H1 (cell line): ENCODE results near the gene BCKDHB. TPM values are rescaled to one million over a fixed set of nuclear protein-coding genes. Genes with fewer than 3 reads are reported as not detected.
A peak's percentile ranks its signal among the peaks of the same experiment; 100 is the strongest.

Experiments
- CTCF ChIA-PET: fragments of 300-600 bp; sonication (Branson Sonifier 250); formaldehyde crosslinking; loops from one replicate; lab custom pipeline; 2021; ENCODE audit not compliant: partially characterized antibody; lab: Charles Lee
- POLR2A ChIA-PET: fragments of 300-600 bp; sonication (Branson Sonifier 250); formaldehyde crosslinking; loops from one replicate; lab custom pipeline; 2021; ENCODE audit warnings: inconsistent platforms; ENCODE audit not compliant: partially characterized antibody; lab: Charles Lee
- DNase-seq, 2 experiments: peaks; one replicate each; pipeline versions ENCODE4 v3.0.0 to v3.0.0-alpha.2; 2010 to 2022; ENCODE audit warnings: low spot score in 2 of 2, low read depth in 1 of 2, mixed read lengths in 1 of 2
- FAIRE-seq: peaks from 2 replicates; lab custom pipeline; 2011; peaks lifted over from hg19 to GRCh38; lab: Jason Lieb, UNC
- H2AFZ ChIP-seq: 2 replicates; pipeline ENCODE4 v1.8.1; 2012; ENCODE audit warnings: low read length, inconsistent platforms
- H2AK5ac ChIP-seq: 2 replicates; pipeline ENCODE4 v1.6.1; 2013; ENCODE audit warnings: low read depth, low read length
- H2BK120ac ChIP-seq: replicated peaks from 2 replicates; pipeline ENCODE3; 2013; ENCODE audit warnings: low read depth, low read length, inconsistent platforms
- H2BK12ac ChIP-seq: 2 replicates; pipeline ENCODE4 v1.6.1; 2013; ENCODE audit warnings: low read depth, low read length
- H2BK15ac ChIP-seq: 2 replicates; pipeline ENCODE4 v1.6.1; 2013; ENCODE audit warnings: low read length
- H2BK20ac ChIP-seq: 2 replicates; pipeline ENCODE4 v1.6.1; 2013; ENCODE audit warnings: low read length
- H2BK5ac ChIP-seq: 2 replicates; pipeline ENCODE4 v1.6.1; 2013; ENCODE audit warnings: low read depth, low read length
- H3K14ac ChIP-seq: 2 replicates; pipeline ENCODE4 v1.6.1; 2013; ENCODE audit warnings: inconsistent platforms; ENCODE audit not compliant: insufficient read length
- H3K18ac ChIP-seq: 2 replicates; pipeline ENCODE4 v1.6.1; 2013; ENCODE audit warnings: low read length; ENCODE audit errors: extremely low read depth
- H3K23ac ChIP-seq: 2 replicates; pipeline ENCODE4 v1.6.1; 2013; ENCODE audit warnings: inconsistent platforms; ENCODE audit not compliant: insufficient read length
- H3K23me2 ChIP-seq: 2 replicates; pipeline ENCODE4 v1.6.1; 2013; ENCODE audit warnings: low read depth, low read length
- H3K27ac ChIP-seq: 2 replicates; pipeline ENCODE4 v1.6.1; 2011; ENCODE audit warnings: low read depth, low read length, inconsistent platforms
- H3K27me3 ChIP-seq, 4 experiments: replicated peaks in 1 of 4; 1 replicate in 1 of 4; 2 replicates in 3 of 4; pipeline versions ENCODE4 v1.6.1 to v1.8.1; 2011 to 2013; ENCODE audit warnings: low read length in 3 of 4, mild to moderate bottlenecking in 3 of 4, inconsistent platforms in 2 of 4, mixed read lengths in 2 of 4, moderate library complexity in 1 of 4; ENCODE audit not compliant: control insufficient read depth in 3 of 4, insufficient read depth in 3 of 4; ENCODE audit errors: extremely low read depth in 1 of 4
- H3K36me3 ChIP-seq, 4 experiments: 2 replicates each; pipeline versions ENCODE4 v1.6.1 to v1.8.1; 2011 to 2013; ENCODE audit warnings: mild to moderate bottlenecking in 4 of 4, low read length in 3 of 4, moderate library complexity in 2 of 4, control low read depth in 1 of 4, inconsistent platforms in 1 of 4; ENCODE audit not compliant: insufficient read depth in 4 of 4, control insufficient read depth in 2 of 4
- H3K4ac ChIP-seq: replicated peaks from 2 replicates; pipeline ENCODE3; 2013; ENCODE audit warnings: low read length, low read depth, mixed read lengths, inconsistent platforms; ENCODE audit not compliant: insufficient read length
- H3K4me1 ChIP-seq, 4 experiments: replicated peaks in 1 of 4; 1 replicate in 1 of 4; 2 replicates in 3 of 4; pipeline versions ENCODE4 v1.6.1 to v1.8.1; 2011 to 2013; ENCODE audit warnings: low read length in 3 of 4, inconsistent platforms in 2 of 4, mixed read lengths in 1 of 4; ENCODE audit not compliant: insufficient read depth in 4 of 4, control insufficient read depth in 3 of 4
- H3K4me2 ChIP-seq, 2 experiments: 2 replicates each; pipeline versions ENCODE4 v1.6.1 to v1.8.1; 2011 to 2013; ENCODE audit warnings: low read depth in 2 of 2, low read length in 2 of 2, control low read depth in 1 of 2, inconsistent platforms in 1 of 2, mild to moderate bottlenecking in 1 of 2; ENCODE audit not compliant: insufficient read depth in 1 of 2
- H3K4me3 ChIP-seq, 4 experiments: fragments of 200-600, 300-600 bp in 1 of 4; sonication (generic), shearing (Covaris generic), sonication (Bioruptor Twin) in 1 of 4; 2 replicates each; pipeline versions ENCODE4 v1.5.1 to v1.8.1; 2011 to 2016; ENCODE audit warnings: low read length in 4 of 4, low read depth in 3 of 4, control low read depth in 2 of 4, inconsistent platforms in 2 of 4, mild to moderate bottlenecking in 2 of 4, mixed read lengths in 1 of 4, moderate library complexity in 1 of 4; ENCODE audit not compliant: insufficient read depth in 2 of 4; ENCODE audit errors: extremely low read depth in 1 of 4
- H3K56ac ChIP-seq: replicated peaks from 2 replicates; pipeline ENCODE3; 2013; ENCODE audit warnings: low read depth, mild to moderate bottlenecking, mixed read lengths, low read length, inconsistent platforms; ENCODE audit not compliant: insufficient read length
- H3K79me1 ChIP-seq: 2 replicates; pipeline ENCODE4 v1.6.1; 2013; ENCODE audit warnings: low read depth, low read length, control low read depth
- H3K79me2 ChIP-seq, 2 experiments: 2 replicates each; pipeline versions ENCODE4 v1.6.1 to v1.8.1; 2012 to 2013; ENCODE audit warnings: low read length in 2 of 2, mild to moderate bottlenecking in 2 of 2, inconsistent platforms in 1 of 2; ENCODE audit not compliant: insufficient read depth in 2 of 2, control insufficient read depth in 1 of 2
- H3K9ac ChIP-seq, 4 experiments: replicated peaks in 1 of 4; 1 replicate in 1 of 4; 2 replicates in 3 of 4; pipeline versions ENCODE4 v1.6.1 to v1.8.1; 2011 to 2013; ENCODE audit warnings: low read depth in 3 of 4, low read length in 3 of 4, control low read depth in 2 of 4, mild to moderate bottlenecking in 2 of 4, moderate library complexity in 2 of 4, inconsistent platforms in 1 of 4; ENCODE audit errors: extremely low read depth in 1 of 4
- H3K9me3 ChIP-seq, 2 experiments: 2 replicates each; pipeline versions ENCODE4 v1.6.1 to v1.8.1; 2012 to 2013; ENCODE audit warnings: mild to moderate bottlenecking in 2 of 2, moderate library complexity in 2 of 2, control low read depth in 1 of 2, inconsistent platforms in 1 of 2, low read depth in 1 of 2, low read length in 1 of 2, mixed read lengths in 1 of 2; ENCODE audit not compliant: insufficient read depth in 2 of 2
- H4K20me1 ChIP-seq, 2 experiments: replicated peaks in 1 of 2; 2 replicates each; pipeline versions ENCODE3 to v1.8.1; 2011 to 2013; ENCODE audit warnings: inconsistent platforms in 2 of 2, low read length in 2 of 2, mild to moderate bottlenecking in 1 of 2; ENCODE audit not compliant: insufficient read depth in 2 of 2, control insufficient read depth in 1 of 2
- H4K5ac ChIP-seq: 2 replicates; pipeline ENCODE4 v1.6.1; 2013; ENCODE audit warnings: low read length, low read depth, mixed read lengths, inconsistent platforms; ENCODE audit not compliant: insufficient read length
- H4K8ac ChIP-seq: 2 replicates; pipeline ENCODE4 v1.8.0; 2013; ENCODE audit warnings: mild to moderate bottlenecking, moderate library complexity, low read length, inconsistent platforms; ENCODE audit not compliant: insufficient read depth; ENCODE audit errors: extremely low read depth
- H4K91ac ChIP-seq: replicated peaks from 2 replicates; pipeline ENCODE3; 2013; ENCODE audit warnings: low read length, mixed read lengths, inconsistent platforms; ENCODE audit not compliant: insufficient read length
- CEBPB ChIP-seq: IDR thresholded peaks from 2 replicates; pipeline ENCODE4 v1.6.1; 2012; ENCODE audit warnings: low read depth, low read length
- CHD2 ChIP-seq: IDR thresholded peaks from 2 replicates; pipeline ENCODE4 v1.6.1; 2012; ENCODE audit warnings: low read length, improper control_type of control experiment
- GTF2F1 ChIP-seq: IDR thresholded peaks from 2 replicates; pipeline ENCODE4 v1.6.1; 2012; ENCODE audit warnings: low read depth, low read length, improper control_type of control experiment, borderline replicate concordance
- HDAC2 ChIP-seq, 2 experiments: fragments of 300-600 bp in 1 of 2; sonication (generic) in 1 of 2; IDR thresholded peaks; 2 replicates each; pipeline ENCODE4 v1.6.1; 2011 to 2012; ENCODE audit warnings: low read depth in 2 of 2, low read length in 2 of 2, mild to moderate bottlenecking in 2 of 2, moderate library complexity in 2 of 2, borderline replicate concordance in 1 of 2, inconsistent platforms in 1 of 2
- KDM1A ChIP-seq: fragments of 200-600, 300-600 bp; sonication (generic); IDR thresholded peaks from 2 replicates; pipeline ENCODE4 v1.7.1; 2016; ENCODE audit warnings: mild to moderate bottlenecking, low read length, borderline replicate concordance
- NRF1 ChIP-seq: IDR thresholded peaks from 2 replicates; pipeline ENCODE4 v1.6.1; 2011; ENCODE audit warnings: mild to moderate bottlenecking, low read depth, low read length, improper control_type of control experiment
- RBBP5 ChIP-seq: IDR thresholded peaks from 2 replicates; pipeline ENCODE4 v1.7.1; 2012; ENCODE audit warnings: low read depth, mild to moderate bottlenecking, inconsistent platforms, low read length, moderate library complexity, borderline replicate concordance
- RFX5 ChIP-seq: IDR thresholded peaks from 2 replicates; pipeline ENCODE4 v1.6.1; 2011; ENCODE audit warnings: low read depth, low read length, improper control_type of control experiment, borderline replicate concordance
- RNF2 ChIP-seq: fragments of 200-900, 300-1000 bp; sonication (generic); IDR thresholded peaks from 2 replicates; pipeline ENCODE4 v1.7.1; 2016; ENCODE audit warnings: borderline replicate concordance, low read depth, mild to moderate bottlenecking, antibody characterized with exemption, low read length; ENCODE audit not compliant: poor library complexity, severe bottlenecking; ENCODE audit errors: missing control alignments
- SP2 ChIP-seq: IDR thresholded peaks from 2 replicates; pipeline ENCODE4 v1.6.1; 2012; ENCODE audit warnings: mild to moderate bottlenecking, low read length, inconsistent platforms
- SRF ChIP-seq: IDR thresholded peaks from 2 replicates; pipeline ENCODE4 v1.6.1; 2011; ENCODE audit warnings: mild to moderate bottlenecking, low read depth, low read length, moderate library complexity
- polyA plus RNA-seq, 7 experiments: library from polyadenylated mRNA; depleted of rRNA in 3 of 7; stranded (reverse) in 5 of 7; unstranded in 2 of 7; fragments of >200 nt in 5 of 7; fragments of 200-250 nt in 2 of 7; gene quantifications; 1 replicate in 5 of 7; 2 replicates in 1 of 7; 4 replicates in 1 of 7; pipeline versions ENCODE4 v1.2.1 to v1.2.3, GENCODE V29; 2011 to 2013; ENCODE audit warnings: missing spikeins in 2 of 7, mixed read lengths in 2 of 7
- total RNA-seq: library from RNA; stranded (reverse); fragmentation: NEBNext Ultra II Directional; extraction: Animal tissue kit (Norgen Biotek cat#: 25700); gene quantifications from 2 replicates; pipeline ENCODE4 v1.2.1, GENCODE V29; 2021
- TF ChIP-seq, protein P1 (sequence below): IDR thresholded peaks from 2 replicates; pipeline ENCODE4 v1.6.1; 2011; ENCODE audit warnings: low read depth, mild to moderate bottlenecking, low read length; ENCODE audit not compliant: insufficient read depth
- TF ChIP-seq, protein P2 (sequence below): IDR thresholded peaks from 2 replicates; pipeline ENCODE4 v1.6.1; 2011; ENCODE audit warnings: low read length, improper control_type of control experiment

The BCKDHB gene
- total and polyA plus RNA-seq, 2 of the 8 experiments (the other 6 are each of a cell fraction or from before 2014, with no cell fraction given) = 22.1 to 30.8 TPM

DNA sequence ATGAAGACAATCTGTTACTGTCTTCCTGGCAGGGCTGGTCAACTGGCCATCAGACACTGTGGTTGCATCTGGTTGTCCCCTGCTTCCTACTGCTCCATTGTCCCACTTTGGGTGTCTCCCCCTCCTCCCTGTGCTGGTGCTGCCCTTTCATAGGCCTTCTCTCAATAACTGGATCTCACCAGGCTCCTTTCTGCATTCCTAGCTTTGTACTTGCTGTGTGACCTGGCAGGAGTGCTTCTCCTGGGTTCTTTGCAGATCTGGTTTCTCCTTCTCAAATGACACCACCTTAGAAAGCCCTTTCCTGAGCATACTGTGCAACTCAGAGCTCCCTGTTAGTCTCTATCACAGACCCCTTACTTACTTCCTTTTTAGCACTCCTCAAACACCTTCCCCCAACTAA, 223.0 kb downstream of the BCKDHB start:
- no peak for DNase-seq
- H3K18ac ChIP-seq = no peak overlapping the region
- ChIA-PET POLR2A (no interaction called here), CTCF (interaction anchor here (4.3 kb wide), 1 partner anchor 116 kb away, joined by 22 read pairs; no protein-coding TSS in a partner anchor)
- no peak overlapping the region for H3K27ac ChIP-seq
- H3K4ac ChIP-seq = no peak overlapping the region
- no peak overlapping the region; the same call in 1 of the 2 replicates for H2AK5ac ChIP-seq
- H3K4me3 ChIP-seq = peak overlapping the region in 1 of 4 experiments; percentile 12; a peak in 1 of 8 replicates
- H4K20me1 ChIP-seq = no peaks in the 10 kb centered on the region
- peaks cover 7 to 43% (median 16%) of the 10 kb centered on the region in 4 experiments for H3K4me1 ChIP-seq
- H3K4me2 ChIP-seq = peak overlapping the region in 1 of 2 experiments; percentile 41; a peak in 3 of 4 replicates
- no peak overlapping the region for H3K23ac ChIP-seq
- H3K23me2 ChIP-seq = no peaks in the 10 kb centered on the region
- FAIRE-seq = peak; percentile 65
- no peak overlapping the region for H4K91ac ChIP-seq
- H2BK12ac ChIP-seq = no peak overlapping the region
- no peak overlapping the region for H4K8ac ChIP-seq
- no peaks in the 10 kb centered on the region for H3K36me3 ChIP-seq
- H2BK20ac ChIP-seq = no peak overlapping the region
- no peaks in the 10 kb centered on the region for H3K79me1 ChIP-seq
- H4K5ac ChIP-seq = no peak overlapping the region
- H2BK5ac ChIP-seq = peak overlapping the region; percentile 47; the same call in 1 of the 2 replicates
- no peak overlapping the region for H2AFZ ChIP-seq
- H2BK15ac ChIP-seq = 0 out of 2 replicates have a peak overlapping the region, but pooled peaks have one; percentile 8
- no peak overlapping the region for H3K14ac ChIP-seq
- H3K56ac ChIP-seq = no peak overlapping the region
- no peaks in the 10 kb centered on the region for H3K27me3 ChIP-seq
- no peak overlapping the region for H3K9ac ChIP-seq
- no peak overlapping the region for H2BK120ac ChIP-seq
- H3K79me2 ChIP-seq = no peaks in the 10 kb centered on the region
- H3K9me3 ChIP-seq = no peaks in the 10 kb centered on the region
- TF ChIP-seq KDM1A (no peak), GTF2F1 (no peak), CEBPB (no peak), NRF1 (no peak), RBBP5 (no peak), RFX5 (no peak), SRF (no peak), SP2 (no peak), HDAC2 (IDR thresholded peaks at IDR 0.05; ENCODE audit: borderline replicate concordance in 1 of 2, low read depth in 2 of 2, low read length in 2 of 2) (no peak), CHD2 (no peak), RNF2 (no peak)
- TF ChIP-seq, protein P1, sequence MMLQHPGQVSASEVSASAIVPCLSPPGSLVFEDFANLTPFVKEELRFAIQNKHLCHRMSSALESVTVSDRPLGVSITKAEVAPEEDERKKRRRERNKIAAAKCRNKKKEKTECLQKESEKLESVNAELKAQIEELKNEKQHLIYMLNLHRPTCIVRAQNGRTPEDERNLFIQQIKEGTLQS = no peak
- TF ChIP-seq, protein P2, sequence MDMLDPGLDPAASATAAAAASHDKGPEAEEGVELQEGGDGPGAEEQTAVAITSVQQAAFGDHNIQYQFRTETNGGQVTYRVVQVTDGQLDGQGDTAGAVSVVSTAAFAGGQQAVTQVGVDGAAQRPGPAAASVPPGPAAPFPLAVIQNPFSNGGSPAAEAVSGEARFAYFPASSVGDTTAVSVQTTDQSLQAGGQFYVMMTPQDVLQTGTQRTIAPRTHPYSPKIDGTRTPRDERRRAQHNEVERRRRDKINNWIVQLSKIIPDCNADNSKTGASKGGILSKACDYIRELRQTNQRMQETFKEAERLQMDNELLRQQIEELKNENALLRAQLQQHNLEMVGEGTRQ = no peak
